Coronary artery (tissue), 2 donors: ENCODE results near the gene COX11.

ENCODE experiments used
- DNase-seq: peaks from one replicate; pipeline ENCODE4 v3.0.0-alpha.2; 2017; ENCODE audit warnings: low spot score
- H3K27ac ChIP-seq, 2 donors: fragments of 200-600 bp; sonication (generic); one replicate each; pipeline ENCODE4 v1.5.1; 2016 to 2019
- H3K4me3 ChIP-seq: fragments of 200-600 bp; sonication (generic); 2 replicates; pipeline ENCODE4 v1.5.1; 2016; ENCODE audit warnings: mild to moderate bottlenecking, moderate library complexity
- TF ChIP-seq, protein P1 (sequence below): fragments of 200-600 bp; sonication (generic); IDR thresholded peaks from one replicate; pipeline ENCODE4 v1.5.1; 2019; ENCODE audit warnings: antibody characterized with exemption

Gene COX11

DNA sequence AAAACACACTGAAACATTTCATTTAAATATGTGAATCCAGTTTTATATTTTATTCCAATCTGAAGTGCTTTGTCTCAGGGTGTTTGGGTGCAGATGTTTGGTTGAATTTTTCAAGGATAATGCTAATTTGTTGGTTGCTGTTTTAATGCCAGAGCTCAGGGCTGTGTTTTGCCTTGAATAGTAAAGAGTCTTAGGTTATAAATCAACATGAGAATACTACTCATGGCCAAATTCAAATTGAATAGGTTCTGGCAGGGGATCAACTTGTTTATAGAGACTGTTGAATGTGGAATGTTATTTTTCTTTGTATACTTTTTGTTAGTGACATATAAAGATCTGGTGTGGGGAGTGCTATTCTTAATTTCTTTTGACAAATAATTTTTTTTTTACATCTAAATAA, 49.0 kb downstream of the COX11 start:
- H3K27ac ChIP-seq = no peak overlapping the region
- no peak overlapping the region for H3K4me3 ChIP-seq
- TF ChIP-seq, protein P1, sequence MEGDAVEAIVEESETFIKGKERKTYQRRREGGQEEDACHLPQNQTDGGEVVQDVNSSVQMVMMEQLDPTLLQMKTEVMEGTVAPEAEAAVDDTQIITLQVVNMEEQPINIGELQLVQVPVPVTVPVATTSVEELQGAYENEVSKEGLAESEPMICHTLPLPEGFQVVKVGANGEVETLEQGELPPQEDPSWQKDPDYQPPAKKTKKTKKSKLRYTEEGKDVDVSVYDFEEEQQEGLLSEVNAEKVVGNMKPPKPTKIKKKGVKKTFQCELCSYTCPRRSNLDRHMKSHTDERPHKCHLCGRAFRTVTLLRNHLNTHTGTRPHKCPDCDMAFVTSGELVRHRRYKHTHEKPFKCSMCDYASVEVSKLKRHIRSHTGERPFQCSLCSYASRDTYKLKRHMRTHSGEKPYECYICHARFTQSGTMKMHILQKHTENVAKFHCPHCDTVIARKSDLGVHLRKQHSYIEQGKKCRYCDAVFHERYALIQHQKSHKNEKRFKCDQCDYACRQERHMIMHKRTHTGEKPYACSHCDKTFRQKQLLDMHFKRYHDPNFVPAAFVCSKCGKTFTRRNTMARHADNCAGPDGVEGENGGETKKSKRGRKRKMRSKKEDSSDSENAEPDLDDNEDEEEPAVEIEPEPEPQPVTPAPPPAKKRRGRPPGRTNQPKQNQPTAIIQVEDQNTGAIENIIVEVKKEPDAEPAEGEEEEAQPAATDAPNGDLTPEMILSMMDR = no peak
- no peak for DNase-seq

DNA sequence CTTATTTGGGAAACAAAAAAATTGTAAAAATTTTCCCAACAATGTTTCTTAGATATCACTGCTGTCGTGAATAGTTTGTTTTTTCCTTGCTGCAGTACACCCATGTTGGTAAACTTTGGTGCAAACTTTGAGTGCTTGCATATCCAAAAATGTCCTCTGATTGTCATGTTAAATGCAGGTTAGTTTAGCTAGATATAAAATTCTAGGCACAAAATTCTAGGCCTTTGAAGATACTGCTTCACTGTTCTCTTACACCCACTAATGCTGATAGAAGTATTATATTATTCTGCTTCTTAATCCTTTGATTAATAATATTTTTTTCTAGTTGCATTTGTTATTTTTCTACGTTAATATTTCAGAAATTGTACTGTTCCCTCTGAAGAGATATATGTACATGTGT, 51.7 kb downstream of the COX11 start:
- TF ChIP-seq, protein P1 = no peak
- no peak for DNase-seq
- H3K4me3 ChIP-seq = no peak overlapping the region
- no peak overlapping the region for H3K27ac ChIP-seq
